Subcutaneous adipose tissue (tissue), 4 donors: ENCODE results near the gene SDHA. TPM values are rescaled to one million over a fixed set of nuclear protein-coding genes. Genes with fewer than 3 reads are reported as not detected.

Source experiments
- CTCF ChIP-seq: fragments of 450-650 bp; IDR thresholded peaks from one replicate; pipeline ENCODE4 v1.5.1; 2016; ENCODE audit warnings: low read depth, mild to moderate bottlenecking, control low read depth, antibody characterized with exemption, moderate library complexity
- total RNA-seq, 4 donors: library from RNA; depleted of rRNA; stranded (reverse); fragments of >200 nt; gene quantifications; one replicate each; pipeline ENCODE4 v1.1.0, GENCODE V29; 2016

SDHA gene
- total RNA-seq, 4 donors from 2014 or later: 71.4 to 104 (median 72.1) TPM

- no peak for TF ChIP-seq CTCF
Observed at GRCh38 chr5:180286-180918, 37.7 kb upstream of the SDHA start.

GRCh38 chr5:181160-181559 is 37.0 kb upstream of the SDHA start:
- no peak for TF ChIP-seq CTCF

DNA sequence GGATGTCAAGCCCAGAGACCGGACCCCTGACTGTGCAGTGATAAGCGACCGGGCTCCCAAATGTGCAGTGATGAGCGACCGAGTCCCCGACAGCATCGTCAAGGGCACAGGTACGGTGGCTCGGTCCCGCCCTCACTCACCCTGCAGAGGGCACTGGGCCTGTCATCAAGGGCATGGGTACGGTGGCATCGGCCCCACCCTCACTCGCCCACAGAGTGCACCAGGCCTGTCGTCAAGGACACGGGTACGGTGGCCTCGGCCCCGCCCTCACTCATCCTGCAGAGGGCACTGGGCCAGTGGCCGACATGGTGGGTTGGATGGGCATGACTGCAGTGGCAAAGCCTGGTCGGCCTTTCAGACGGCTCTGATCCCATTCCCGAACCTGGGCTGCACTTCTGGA is 36.6 kb upstream of the SDHA start:
- TF ChIP-seq CTCF: no peak

- no peak for TF ChIP-seq CTCF
Observed at GRCh38 chr5:182126-182525, 36.0 kb upstream of the SDHA start.

GRCh38 chr5:184471-184870 is 33.6 kb upstream of the SDHA start:
- no peak for TF ChIP-seq CTCF

DNA sequence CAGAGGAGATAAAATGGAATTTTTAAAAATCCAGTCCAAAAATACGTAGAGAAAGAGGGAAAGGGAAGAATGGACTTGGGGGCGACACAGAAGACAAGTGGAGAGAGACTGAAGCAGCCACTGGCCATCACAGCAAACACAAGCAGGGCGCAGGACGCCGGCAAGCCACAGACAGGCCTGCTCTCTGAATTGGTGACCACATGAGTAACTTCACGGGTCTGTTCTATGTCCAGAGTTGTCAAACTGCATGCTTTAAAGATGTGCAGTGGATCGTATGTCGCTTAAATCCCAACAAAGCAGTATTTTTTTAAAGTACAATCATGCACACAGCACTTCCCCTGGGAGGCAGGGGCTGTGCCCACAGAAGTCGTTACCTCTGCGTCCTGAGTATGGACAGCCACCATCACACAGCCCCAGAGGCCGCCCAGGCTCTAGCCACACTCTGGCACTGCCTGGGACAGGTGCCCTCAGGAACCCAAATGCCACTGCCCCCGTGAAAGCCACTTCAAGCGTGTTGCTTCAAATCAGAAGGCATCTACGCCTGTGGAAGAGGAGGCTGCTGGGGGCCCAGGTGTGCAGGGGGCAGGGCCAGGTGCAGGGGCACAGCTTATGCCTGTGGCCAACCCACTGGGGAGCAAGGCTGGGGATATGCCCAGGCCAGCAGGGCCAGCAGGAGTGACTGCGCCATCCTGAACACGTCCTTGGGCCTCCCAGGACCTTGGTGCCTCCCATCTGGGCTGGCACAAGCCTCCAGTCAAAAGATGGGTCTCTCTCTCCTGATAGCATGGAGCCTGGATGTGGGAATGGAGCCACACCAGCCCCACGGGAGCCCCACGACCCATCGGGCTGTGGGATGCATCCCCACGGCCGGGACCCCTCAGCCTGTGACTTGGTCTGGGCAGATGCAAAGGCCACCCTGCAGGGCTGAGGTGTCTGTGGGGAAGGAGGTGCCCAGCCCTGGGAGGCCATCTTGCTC is 32.7 kb upstream of the SDHA start:
- no peak for TF ChIP-seq CTCF
